Measurements from ENCODE around the gene ZWILCH.
"Not testable (repeated sequence)": the region's sequence is repeated elsewhere in the genome, so short reads cannot be mapped to it uniquely, and the experiment has no call there.

Gene ZWILCH

GRCh38 chr15:66586155-66586976 is 81.2 kb downstream of the ZWILCH start:
- no peak for DNase-seq

GRCh38 chr15:66587020-66587419 is 81.9 kb downstream of the ZWILCH start:
- no peak for DNase-seq

- DNase-seq: no peak
Measured at GRCh38 chr15:66587749-66588148, 82.6 kb downstream of the ZWILCH start.

GRCh38 chr15:66588537-66588936 is 83.4 kb downstream of the ZWILCH start:
- DNase-seq: no peak

GRCh38 chr15:66588971-66589370 is 83.8 kb downstream of the ZWILCH start:
- DNase-seq: no peak

- DNase-seq: not testable (repeated sequence)
Measured at GRCh38 chr15:66589429-66589828, 84.3 kb downstream of the ZWILCH start.

- DNase-seq: no peak
Measured at GRCh38 chr15:66590435-66590834, 85.3 kb downstream of the ZWILCH start.

- no peak for DNase-seq
Measured at GRCh38 chr15:66591322-66591862, 86.3 kb downstream of the ZWILCH start.

GRCh38 chr15:66592505-66593218 is 87.5 kb downstream of the ZWILCH start:
- no peak for DNase-seq

GRCh38 chr15:66593219-66593780 is 88.2 kb downstream of the ZWILCH start:
- no peak for DNase-seq

- DNase-seq: no peak
Measured at GRCh38 chr15:66594344-66594743, 89.2 kb downstream of the ZWILCH start.

- DNase-seq: no peak
Measured at GRCh38 chr15:66594836-66595235, 89.7 kb downstream of the ZWILCH start.

GRCh38 chr15:66595332-66595731 is 90.2 kb downstream of the ZWILCH start:
- DNase-seq: no peak

GRCh38 chr15:66595931-66596545 is 90.9 kb downstream of the ZWILCH start:
- no peak for DNase-seq

GRCh38 chr15:66598095-66598815 is 93.1 kb downstream of the ZWILCH start:
- DNase-seq: no peak
